Measurements from ENCODE around the gene QKI.
A peak's percentile ranks its signal among the peaks of the same experiment; 100 is the strongest.

The QKI gene

DNA sequence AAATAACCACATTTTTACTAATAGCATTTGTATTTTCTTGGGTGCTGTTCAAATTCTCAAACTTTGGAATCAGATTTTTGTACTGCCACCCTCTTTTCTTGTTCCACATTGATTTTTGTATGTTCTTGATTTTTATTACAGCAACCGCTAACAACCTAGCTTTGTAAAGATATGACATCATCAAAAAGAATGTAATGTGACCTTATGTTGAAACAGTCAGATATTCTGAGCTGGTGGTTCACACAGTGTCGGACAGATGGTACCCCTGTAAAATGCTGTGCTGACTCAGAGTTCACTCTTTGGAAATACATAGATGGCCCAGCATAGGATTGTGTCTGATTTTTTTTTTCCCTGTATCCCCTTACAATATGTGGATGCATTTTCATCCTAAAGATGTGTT, 118.9 kb downstream of the QKI start (continued):
- TF ChIP-seq ZNF169 (tag by site-specific recombination; IDR thresholded peaks at IDR 0.05) (no peak), ZNF521 (tag by site-specific recombination; IDR thresholded peaks at IDR 0.05) (no peak), ZNF660 (tag by site-specific recombination; IDR thresholded peaks at IDR 0.05) (peak; percentile 79), ZNF23 (tag by site-specific recombination; IDR thresholded peaks at IDR 0.05; ENCODE audit: borderline replicate concordance) (no peak), ZSCAN30 (tag by site-specific recombination; IDR thresholded peaks at IDR 0.05) (no peak), ZNF785 (tag by site-specific recombination; IDR thresholded peaks at IDR 0.05) (no peak), ZNF335 (tag by site-specific recombination; conservative IDR thresholded peaks at IDR 0.05) (no peak), ZNF624 (tag by site-specific recombination; IDR thresholded peaks at IDR 0.05) (no peak), YY1 (tag by site-specific recombination; IDR thresholded peaks at IDR 0.05) (no peak), SALL2 (tag by site-specific recombination; IDR thresholded peaks at IDR 0.05; ENCODE audit: borderline replicate concordance) (no peak), ZNF302 (tag by site-specific recombination; IDR thresholded peaks at IDR 0.05; ENCODE audit: low read depth) (no peak), TRIM28 (IDR thresholded peaks at IDR 0.05; ENCODE audit: borderline replicate concordance, low read length) (no peak; the same call in 1 of the 2 replicates), ZNF146 (tag by site-specific recombination; IDR thresholded peaks at IDR 0.05) (no peak), GLIS2 (tag by site-specific recombination; IDR thresholded peaks at IDR 0.05) (no peak), OVOL3 (tag by site-specific recombination; IDR thresholded peaks at IDR 0.05) (no peak; the same call in 1 of the 2 replicates), BCL11A (tag by site-specific recombination; IDR thresholded peaks at IDR 0.05; ENCODE audit: low read depth) (peak; percentile 64; the same call in 1 of the 2 replicates), PRDM2 (tag by site-specific recombination; IDR thresholded peaks at IDR 0.05; ENCODE audit: borderline replicate concordance) (no peak), ZNF292 (tag by site-specific recombination; IDR thresholded peaks at IDR 0.05; ENCODE audit: borderline replicate concordance, low read depth) (no peak), ZNF513 (tag by site-specific recombination; IDR thresholded peaks at IDR 0.05) (no peak), ZBTB44 (tag by site-specific recombination; IDR thresholded peaks at IDR 0.05) (no peak), ZEB2 (tag by site-specific recombination; IDR thresholded peaks at IDR 0.05) (peak; percentile 64)
- TF ChIP-seq, protein P1, sequence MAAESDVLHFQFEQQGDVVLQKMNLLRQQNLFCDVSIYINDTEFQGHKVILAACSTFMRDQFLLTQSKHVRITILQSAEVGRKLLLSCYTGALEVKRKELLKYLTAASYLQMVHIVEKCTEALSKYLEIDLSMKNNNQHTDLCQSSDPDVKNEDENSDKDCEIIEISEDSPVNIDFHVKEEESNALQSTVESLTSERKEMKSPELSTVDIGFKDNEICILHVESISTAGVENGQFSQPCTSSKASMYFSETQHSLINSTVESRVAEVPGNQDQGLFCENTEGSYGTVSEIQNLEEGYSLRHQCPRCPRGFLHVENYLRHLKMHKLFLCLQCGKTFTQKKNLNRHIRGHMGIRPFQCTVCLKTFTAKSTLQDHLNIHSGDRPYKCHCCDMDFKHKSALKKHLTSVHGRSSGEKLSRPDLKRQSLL (tag by site-specific recombination; IDR thresholded peaks at IDR 0.05) = no peak
- TF ChIP-seq, protein P2, sequence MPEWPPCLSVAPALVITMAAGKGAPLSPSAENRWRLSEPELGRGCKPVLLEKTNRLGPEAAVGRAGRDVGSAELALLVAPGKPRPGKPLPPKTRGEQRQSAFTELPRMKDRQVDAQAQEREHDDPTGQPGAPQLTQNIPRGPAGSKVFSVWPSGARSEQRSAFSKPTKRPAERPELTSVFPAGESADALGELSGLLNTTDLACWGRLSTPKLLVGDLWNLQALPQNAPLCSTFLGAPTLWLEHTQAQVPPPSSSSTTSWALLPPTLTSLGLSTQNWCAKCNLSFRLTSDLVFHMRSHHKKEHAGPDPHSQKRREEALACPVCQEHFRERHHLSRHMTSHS (tag by site-specific recombination; IDR thresholded peaks at IDR 0.05) = no peak

Measured in HEK293 (cell line).